GM12878 (cell line): ENCODE data around the gene SUPT3H.

Source experiments
- BCL3 ChIP-seq: IDR thresholded peaks from 2 replicates; pipeline ENCODE4 v1.6.1; 2011; ENCODE audit warnings: borderline replicate concordance, low read depth, mild to moderate bottlenecking, moderate library complexity, low read length; ENCODE audit not compliant: insufficient read depth, poor library complexity, severe bottlenecking
- CHD1 ChIP-seq: IDR thresholded peaks from 2 replicates; pipeline ENCODE4 v1.6.1; 2012; ENCODE audit warnings: low read depth, low read length, improper control_type of control experiment
- CTCF ChIP-seq, 3 experiments: IDR thresholded peaks in 2 of 3; conservative IDR thresholded peaks in 1 of 3; 2 replicates each; pipeline ENCODE4 v1.5.1; 2011; ENCODE audit warnings: low read depth in 3 of 3, low read length in 3 of 3, mild to moderate bottlenecking in 3 of 3, control low read depth in 2 of 3, moderate library complexity in 2 of 3, inconsistent platforms in 1 of 3, mixed read lengths in 1 of 3; ENCODE audit not compliant: control insufficient read depth in 2 of 3, insufficient read depth in 1 of 3; ENCODE audit errors: extremely low read depth in 1 of 3
- EP300 ChIP-seq, 2 experiments: fragments of 150-350 bp in 1 of 2; IDR thresholded peaks; 2 replicates each; pipeline ENCODE4 v1.6.1; 2011 to 2012; ENCODE audit warnings: low read depth in 2 of 2, low read length in 2 of 2, borderline replicate concordance in 1 of 2, improper control_type of control experiment in 1 of 2, inconsistent platforms in 1 of 2; ENCODE audit not compliant: control insufficient read depth in 1 of 2
- GATAD2B ChIP-seq: fragments of 450-650 bp; conservative IDR thresholded peaks from 2 replicates; pipeline ENCODE4 v1.6.1; 2017; ENCODE audit warnings: low read depth, mild to moderate bottlenecking, moderate library complexity
- NR2C1 ChIP-seq: fragments of 450-650 bp; IDR thresholded peaks from 2 replicates; pipeline ENCODE4 v1.6.1; 2017; ENCODE audit warnings: antibody characterized with exemption, mild to moderate bottlenecking, moderate library complexity
- REST ChIP-seq: IDR thresholded peaks from 2 replicates; pipeline ENCODE4 v1.6.1; 2012; ENCODE audit warnings: mild to moderate bottlenecking, low read depth, low read length
- SP1 ChIP-seq: IDR thresholded peaks from one replicate; pipeline ENCODE4 v1.6.1; 2011; ENCODE audit warnings: low read depth, low read length
- ZBTB33 ChIP-seq: fragments of 450-650 bp; IDR thresholded peaks from 2 replicates; pipeline ENCODE4 v1.6.1; 2017; ENCODE audit warnings: mild to moderate bottlenecking

- TF ChIP-seq NR2C1 (no peak), GATAD2B (no peak), CHD1 (no peak), CTCF (IDR thresholded peaks at IDR 0.05 in 2 of 3, conservative IDR thresholded peaks at IDR 0.05 in 1 of 3; ENCODE audit: control insufficient read depth in 2 of 3, extremely low read depth in 1 of 3, insufficient read depth in 1 of 3, low read depth in 3 of 3, low read length in 3 of 3) (no peak), ZBTB33 (no peak), BCL3 (no peak), REST (no peak), SP1 (no peak), EP300 (IDR thresholded peaks at IDR 0.05; ENCODE audit: borderline replicate concordance in 1 of 2, control insufficient read depth in 1 of 2, low read depth in 2 of 2, low read length in 2 of 2) (no peak)
These were observed 535.9 kb downstream of the SUPT3H start for GRCh38 chr6:44841829-44842228.
